ENCODE measurements around the gene MAP3K10. TPM values are rescaled to one million over a fixed set of nuclear protein-coding genes. Genes with fewer than 3 reads are reported as not detected.

MAP3K10 gene
- total RNA-seq, 1 donor from 2014 or later: 18.1 TPM

DNA sequence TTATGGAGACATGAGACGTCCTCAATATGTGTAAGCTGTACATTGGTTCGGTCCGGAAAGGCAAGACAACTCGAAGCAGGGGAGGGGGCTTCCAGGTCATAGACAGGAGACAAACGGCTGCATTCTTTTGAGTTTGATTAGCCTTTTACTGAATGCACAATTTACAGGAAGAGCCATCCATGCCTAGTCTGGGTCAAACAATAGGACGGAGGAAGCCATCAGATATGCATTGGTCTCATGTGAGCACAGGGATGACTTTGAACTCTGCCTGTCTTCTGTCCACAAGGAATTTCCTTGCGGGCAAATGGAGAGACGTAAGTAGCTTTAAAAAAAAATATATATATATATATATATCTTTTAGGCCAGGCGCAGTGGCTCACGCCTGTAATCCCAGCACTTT lies 37.1 kb downstream of the MAP3K10 start:
- DNase-seq (peak; percentile 14), ATAC-seq (ENCODE audit: poor library complexity) (no peak)
- intact Hi-C loops (cut with DNase I): loop anchor here (10.0 kb wide), 1 partner anchor 46 kb away; no protein-coding TSS in a partner anchor

DNA sequence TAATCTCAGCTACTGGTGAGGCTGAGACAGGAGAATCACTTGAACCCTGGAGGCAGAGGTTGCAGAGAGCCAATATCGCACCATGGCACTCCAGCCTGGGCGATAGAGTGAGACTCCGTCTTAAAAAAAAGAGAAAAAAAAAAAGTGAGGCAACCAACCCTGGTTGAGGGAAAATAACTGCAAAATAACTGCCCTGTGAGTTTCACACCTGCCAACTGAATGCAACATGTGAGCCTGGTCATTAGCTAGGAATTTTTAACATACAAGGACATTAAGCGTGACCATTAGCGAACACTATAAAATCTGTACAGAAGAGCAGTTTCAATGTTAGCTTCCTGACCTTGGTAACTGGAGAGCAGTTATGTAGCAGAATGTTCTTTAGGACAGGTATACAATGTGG lies 37.6 kb downstream of the MAP3K10 start:
- DNase-seq (no peak), ATAC-seq (ENCODE audit: poor library complexity) (no peak)
- intact Hi-C loops (cut with DNase I): loop anchor here (10.0 kb wide), 1 partner anchor 46 kb away; no protein-coding TSS in a partner anchor

DNA sequence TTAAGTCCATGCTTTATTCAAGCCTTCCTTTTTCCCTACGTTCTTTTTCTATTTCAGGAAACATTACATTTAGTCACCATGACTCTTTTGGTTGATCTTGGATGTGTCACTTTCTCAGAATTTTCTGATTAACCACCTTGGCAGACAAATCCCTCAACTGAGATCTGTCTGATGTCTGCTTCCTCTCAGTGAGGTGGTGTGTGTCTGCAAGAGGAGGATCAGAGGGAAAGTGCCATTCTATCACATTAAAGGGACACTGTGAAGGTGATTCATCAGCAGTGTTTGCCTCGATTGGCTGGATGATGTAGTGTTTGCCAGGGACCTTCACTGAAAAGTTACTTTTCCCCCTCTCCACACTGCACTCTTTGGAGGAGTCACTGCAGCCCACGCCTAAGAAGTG lies 38.3 kb downstream of the MAP3K10 start:
- no peak for ATAC-seq (ENCODE audit: poor library complexity)
- no peak for DNase-seq
- intact Hi-C loops (cut with DNase I): loop anchor here (10.0 kb wide), 1 partner anchor 45 kb away; no protein-coding TSS in a partner anchor

DNA sequence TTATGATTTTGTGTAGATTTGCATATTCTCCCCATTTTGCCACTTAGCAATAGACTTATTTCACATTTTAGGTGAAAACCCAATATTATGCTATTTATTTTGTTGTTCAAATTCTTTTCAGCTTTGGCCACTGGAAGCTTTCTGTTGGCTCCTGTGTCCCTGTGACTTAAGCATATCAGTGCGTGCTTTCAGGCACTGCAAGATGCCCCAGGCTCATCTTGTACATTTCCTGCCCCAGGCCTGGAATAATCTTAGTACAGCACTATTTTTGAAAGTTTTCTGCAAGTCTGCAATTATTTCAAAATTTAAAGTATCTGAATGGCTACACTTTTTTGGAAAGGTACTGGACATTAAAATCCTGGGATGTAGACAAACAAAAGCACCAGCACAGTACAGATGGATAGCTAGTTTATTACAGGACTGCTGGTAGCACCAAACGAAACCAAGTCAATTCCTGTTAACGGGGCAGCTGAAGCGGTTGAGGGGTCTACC lies 38.7 kb downstream of the MAP3K10 start:
- DNase-seq: peak; percentile 6
- intact Hi-C loops (cut with DNase I): loop anchor here (10.0 kb wide), 1 partner anchor 45 kb away; no protein-coding TSS in a partner anchor
- no peak for ATAC-seq (ENCODE audit: poor library complexity)

DNA sequence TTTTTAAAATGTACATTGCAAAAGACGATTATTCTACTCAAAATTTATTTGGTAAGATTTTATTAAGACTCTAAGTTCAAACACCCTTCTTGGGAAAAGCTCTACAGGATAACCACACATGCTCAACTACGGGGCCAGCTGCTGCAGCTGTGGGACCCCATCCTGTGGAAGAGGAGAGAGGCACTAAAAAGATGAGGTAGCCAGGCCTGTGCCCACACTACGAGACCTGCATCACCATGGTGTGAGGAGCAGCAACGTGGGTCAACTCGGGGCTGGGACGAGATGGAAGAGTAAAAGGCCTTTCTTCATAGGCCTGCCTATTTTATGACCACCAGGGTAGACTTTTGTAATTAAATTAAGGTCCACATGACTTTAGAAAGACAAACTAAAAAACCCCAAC lies 39.8 kb downstream of the MAP3K10 start:
- peak; percentile 10 for DNase-seq
- no peak for ATAC-seq (ENCODE audit: poor library complexity)
- intact Hi-C loops (cut with DNase I): no loop called here

DNA sequence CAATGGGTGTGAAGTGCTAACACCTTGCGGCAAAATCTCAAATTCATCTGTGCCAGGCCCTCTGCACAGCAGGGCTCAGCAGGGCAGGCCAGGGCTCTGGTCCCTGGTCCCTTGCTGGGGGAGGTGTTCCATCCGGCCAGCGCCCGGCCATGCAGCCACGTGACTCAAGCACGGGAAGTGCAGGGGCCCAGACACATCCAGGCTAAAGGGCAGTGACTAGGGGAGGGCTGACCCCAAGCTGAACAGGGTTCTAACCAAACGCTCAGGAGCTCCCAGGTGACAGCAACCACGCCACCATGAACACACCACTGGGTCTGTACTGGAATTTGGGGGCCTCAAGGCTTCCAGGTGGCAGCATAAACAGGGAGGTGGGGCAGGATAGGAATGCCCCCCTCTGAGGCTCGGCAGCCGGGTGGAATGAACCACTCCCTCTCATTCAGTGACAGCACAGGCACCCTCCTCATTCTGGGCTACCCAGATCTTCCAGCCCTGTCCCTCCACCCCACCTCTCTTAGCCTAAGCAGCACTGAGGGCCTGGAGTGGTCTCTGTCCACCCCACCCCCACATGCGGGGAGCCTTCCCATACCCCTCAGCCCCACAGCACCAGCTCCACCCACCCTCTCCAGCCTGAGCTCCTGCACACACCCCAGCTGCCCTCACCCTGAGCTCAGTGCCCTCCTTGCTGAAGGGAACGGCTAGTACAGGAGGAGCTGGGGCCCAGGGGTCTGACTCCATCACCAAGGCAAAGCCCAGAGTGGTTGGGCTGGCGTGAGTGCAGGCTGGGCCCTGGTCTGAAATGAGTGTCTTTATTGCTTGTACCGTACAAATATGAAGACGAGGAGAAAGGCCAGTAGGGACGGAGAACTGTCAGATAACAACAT lies 40.6 kb downstream of the MAP3K10 start:
- DNase-seq (peak; percentile 61), ATAC-seq (ENCODE audit: poor library complexity) (peak; percentile 67)
- intact Hi-C loops (cut with DNase I): no loop called here

DNA sequence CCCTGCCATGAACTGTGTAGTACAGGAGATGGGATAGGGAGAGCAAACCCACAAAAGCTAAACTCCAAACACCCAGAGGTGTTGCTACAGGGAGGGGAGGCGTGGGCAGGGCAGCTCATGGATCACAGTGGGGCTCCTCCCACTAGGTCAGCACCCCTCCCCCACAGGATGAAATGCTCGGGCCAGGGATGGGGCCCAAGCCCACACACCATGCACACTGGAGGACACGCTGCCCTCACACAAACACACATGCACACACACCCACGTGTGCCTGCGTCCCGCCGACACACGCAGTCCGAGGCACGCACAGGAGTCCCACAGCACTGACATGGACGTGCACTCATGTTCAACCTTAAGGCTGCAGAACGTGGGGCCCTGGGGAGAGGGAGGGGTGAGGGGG lies 41.3 kb downstream of the MAP3K10 start:
- intact Hi-C loops (cut with DNase I): no loop called here
- ATAC-seq (ENCODE audit: poor library complexity): peak; percentile 4
- no peak for DNase-seq

DNA sequence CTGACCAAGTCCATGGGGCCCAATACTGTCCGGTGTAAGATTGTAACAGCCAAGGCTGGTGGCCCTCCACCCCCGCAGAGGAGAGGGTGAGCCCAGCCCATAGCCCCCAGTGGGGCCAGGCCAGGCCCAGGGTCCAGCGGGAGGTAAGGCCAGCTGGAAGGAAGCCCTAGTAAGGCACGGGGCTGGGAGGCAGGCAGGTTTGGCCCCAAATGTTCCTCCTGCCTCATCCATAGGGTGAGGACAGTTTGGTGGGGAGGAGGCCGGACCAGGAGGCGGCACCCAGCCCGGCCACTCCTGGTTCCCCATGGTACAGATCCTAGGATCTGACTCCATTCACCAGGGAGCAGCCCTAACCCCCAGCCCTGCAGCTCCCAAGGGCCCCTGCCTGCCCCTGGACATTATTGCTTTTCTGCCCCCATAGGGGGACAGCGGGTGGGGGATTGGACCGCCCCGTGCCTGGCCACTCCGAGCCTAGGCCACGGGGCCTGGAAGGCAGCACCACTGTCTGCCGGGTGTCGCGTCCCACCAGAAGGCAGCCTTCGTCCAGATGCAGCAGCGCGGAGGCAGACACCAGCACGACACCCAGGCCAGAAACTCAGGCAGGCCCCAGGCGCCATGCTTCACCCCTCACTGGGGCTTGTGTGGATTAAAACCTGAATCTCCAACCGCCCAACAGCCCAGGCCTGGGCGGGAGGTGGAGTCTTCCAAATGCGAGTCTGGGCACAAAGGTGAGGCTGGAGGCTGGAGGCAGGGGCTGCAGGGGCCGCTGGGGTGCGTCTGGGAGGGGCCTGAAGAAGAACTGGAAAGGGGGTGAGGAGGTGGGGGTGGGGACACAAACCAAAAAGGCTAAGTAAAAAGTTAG lies 42.0 kb downstream of the MAP3K10 start:
- no peak for ATAC-seq (ENCODE audit: poor library complexity)

DNA sequence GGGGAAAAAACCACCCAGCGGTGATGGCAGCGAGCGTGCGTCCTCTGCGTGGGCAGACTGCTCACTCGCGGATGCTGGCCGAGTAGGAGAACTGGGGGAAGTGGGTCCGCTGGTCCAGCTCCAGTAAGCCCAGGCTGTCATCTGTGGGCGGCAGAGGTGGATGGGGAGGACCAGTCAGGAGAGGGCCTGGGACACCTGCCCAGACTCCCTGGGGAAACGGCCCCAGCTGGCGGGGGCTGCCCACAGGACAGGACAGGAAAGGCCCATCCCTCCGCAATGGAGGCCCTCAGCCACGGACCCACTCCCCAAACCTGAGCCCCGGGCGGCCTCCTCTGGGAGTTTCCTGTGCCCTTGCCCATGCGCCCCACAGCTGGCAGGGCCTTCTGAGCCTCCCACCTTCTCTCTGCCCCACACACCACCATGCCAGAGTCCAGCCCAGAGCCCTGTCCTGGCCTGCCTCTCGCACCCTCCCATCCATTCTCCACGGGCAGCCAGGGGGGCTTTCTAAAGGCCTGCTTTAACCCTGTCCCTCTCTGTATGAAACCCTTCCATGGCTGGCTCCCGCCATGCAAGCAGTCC lies 42.7 kb downstream of the MAP3K10 start:
- ATAC-seq (ENCODE audit: poor library complexity): no peak
- intact Hi-C loops (cut with DNase I): no loop called here
- DNase-seq: peak; percentile 30

More for the DNA sequence above, 42.0 kb downstream of the MAP3K10 start:
- peak; percentile 33 for DNase-seq
- intact Hi-C loops (cut with DNase I): no loop called here

DNA sequence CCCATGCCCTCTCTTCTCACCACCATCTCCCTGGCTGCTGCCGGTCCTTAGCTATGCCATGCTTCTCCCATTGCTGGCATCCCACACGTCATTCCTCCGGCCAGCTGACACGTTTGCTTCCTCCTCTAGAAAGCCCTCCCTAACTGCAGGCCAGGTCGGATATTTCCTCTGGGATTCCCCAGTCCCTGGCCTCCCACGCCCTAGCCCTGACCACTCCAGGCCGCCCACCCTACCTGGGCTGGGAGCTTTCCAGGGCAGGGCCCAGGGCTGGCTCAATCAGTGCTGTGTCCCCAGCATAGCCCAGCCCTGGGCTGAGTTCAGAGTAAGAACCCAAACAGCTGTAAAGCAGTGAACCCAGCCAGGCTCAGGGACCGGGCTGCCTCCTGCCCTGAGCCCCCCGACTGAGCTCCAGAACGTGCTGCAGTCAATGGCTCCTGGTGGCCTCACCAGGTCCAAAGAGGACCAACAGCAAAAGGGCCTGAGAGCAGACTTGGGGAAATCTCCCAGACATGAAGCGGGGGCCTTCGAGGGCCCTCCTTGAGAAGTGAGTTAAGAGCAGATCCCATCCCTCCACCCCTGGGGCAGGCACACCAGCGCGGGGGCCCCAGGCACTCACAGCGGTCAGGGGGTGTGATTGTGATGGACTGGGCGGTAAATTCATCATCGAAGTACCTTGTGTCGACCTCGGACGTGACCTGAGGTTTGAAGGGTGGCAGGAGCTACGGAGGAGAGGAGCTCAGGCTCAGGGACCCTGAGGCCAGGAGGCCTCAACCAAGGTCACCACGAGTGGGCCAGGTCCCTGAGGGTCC lies 43.4 kb downstream of the MAP3K10 start:
- intact Hi-C loops (cut with DNase I): no loop called here
- ATAC-seq (ENCODE audit: poor library complexity) (no peak), DNase-seq (peak; percentile 35)

DNA sequence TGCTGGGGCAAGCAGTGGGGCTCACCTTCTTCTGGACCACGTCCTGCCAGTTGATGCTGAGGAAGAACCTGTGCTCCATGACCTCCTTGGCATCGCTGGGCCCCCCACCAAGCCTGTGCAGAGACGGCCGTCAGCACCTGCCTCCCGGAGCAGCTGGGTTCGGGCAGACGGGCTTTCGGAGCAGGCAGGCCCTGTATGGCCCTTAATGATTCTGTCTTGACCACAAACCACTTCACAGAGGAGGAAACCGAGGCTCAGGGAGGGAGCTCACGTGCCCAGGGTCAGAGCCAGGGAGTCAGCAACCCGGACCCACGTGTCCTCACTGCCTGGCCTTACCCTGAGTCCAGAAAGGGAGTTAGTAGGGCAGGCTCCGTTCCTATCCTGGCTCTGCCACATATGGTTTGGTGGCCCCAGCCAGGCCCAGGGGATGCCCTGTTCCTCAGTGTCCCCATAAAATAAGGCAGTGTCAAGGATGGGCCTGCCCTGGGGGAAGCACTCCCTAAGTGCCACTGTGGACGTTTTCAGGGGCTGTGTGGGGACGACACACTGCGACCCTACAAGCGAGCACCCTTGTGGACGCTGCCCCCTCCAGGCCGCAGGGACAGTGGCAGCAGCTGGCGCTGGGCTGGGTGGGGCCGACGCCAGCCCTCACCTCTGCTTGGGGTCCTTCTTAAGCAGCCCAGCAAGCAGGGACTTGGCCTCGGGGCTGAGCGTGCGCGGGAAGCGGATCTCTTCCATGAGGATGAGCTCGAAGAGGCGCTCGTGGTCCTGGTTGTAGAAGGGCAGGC lies 44.2 kb downstream of the MAP3K10 start:
- ATAC-seq (ENCODE audit: poor library complexity) (no peak), DNase-seq (peak; percentile 41)
- intact Hi-C loops (cut with DNase I): no loop called here

DNA sequence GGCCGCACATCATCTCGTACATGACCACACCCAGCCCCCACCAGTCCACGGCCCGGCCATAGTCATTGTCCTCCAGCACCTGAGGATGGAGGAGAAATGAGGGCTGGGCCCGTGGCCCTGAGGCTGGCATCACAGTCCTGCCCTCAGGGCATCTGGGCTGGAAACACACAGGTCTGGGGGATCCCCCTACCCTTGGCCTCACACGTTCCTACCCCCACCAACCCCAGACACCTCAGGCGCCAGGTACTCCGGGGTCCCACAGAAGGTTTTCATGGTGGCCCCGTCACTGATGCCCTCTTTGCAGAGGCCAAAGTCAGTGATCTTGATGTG lies 44.8 kb downstream of the MAP3K10 start:
- intact Hi-C loops (cut with DNase I): no loop called here
- peak; percentile 34 for DNase-seq
- no peak for ATAC-seq (ENCODE audit: poor library complexity)

DNA sequence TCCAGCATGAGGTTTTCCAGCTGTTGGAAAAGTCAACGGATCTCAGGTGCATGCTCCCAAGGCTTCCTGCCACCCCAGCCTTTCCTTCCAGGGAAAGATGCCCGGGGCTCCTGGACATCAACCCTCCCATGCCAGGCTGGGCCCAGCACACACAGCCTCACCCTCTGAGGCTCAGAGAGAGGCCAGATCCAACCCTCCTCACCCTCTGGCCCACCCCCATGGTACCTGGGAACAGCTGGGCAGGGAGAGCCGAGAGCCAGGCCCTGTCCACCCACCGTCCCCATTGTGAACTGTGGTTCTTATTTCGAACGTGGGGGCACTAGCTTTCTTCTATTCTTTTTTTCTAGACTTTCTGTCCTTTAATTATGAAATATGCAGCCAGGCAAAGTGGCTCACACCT lies 45.1 kb downstream of the MAP3K10 start:
- ATAC-seq (ENCODE audit: poor library complexity): no peak
- DNase-seq: no peak
- intact Hi-C loops (cut with DNase I): no loop called here

DNA sequence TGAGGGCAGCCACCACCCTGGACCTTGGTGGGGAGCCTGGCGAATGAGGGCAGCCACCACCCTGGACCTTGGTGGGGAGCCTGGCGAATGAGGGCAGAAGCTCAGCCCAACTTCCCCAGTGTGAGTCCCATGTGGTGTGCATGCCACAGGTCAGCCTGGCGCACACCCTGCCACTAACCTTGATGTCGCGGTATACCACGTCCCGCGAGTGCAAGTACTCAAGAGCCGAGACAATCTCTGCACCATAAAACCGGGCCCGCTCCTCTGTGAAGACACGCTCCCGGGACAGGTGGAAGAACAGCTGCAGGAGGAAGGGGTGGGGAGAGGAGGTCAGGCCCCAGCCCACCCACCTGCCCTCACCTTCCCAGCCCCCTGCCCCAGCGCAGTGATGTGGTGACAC lies 46.6 kb downstream of the MAP3K10 start:
- intact Hi-C loops (cut with DNase I): no loop called here
- no peak for ATAC-seq (ENCODE audit: poor library complexity)
- DNase-seq: peak; percentile 26

DNA sequence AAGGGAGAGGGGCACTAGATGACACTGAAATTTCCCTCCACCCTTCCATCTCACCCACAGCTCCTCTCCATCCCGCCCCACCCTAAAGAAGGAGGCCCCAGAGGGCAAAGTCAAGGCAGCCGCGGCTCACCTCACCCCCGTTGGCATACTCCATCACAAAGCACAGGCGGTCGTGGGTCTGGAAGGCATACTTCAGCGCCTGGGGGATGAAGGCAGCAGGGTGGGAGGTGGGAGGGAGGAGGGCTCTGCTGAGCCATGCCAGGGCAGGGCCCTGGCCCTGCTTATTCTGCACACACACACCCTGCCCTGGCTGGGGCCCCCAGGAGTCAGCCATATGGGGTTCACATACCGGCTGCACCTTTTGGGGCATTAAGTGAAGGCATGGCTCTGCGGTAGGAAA lies 47.5 kb downstream of the MAP3K10 start:
- intact Hi-C loops (cut with DNase I): no loop called here
- ATAC-seq (ENCODE audit: poor library complexity) (no peak), DNase-seq (peak; percentile 14)

DNA sequence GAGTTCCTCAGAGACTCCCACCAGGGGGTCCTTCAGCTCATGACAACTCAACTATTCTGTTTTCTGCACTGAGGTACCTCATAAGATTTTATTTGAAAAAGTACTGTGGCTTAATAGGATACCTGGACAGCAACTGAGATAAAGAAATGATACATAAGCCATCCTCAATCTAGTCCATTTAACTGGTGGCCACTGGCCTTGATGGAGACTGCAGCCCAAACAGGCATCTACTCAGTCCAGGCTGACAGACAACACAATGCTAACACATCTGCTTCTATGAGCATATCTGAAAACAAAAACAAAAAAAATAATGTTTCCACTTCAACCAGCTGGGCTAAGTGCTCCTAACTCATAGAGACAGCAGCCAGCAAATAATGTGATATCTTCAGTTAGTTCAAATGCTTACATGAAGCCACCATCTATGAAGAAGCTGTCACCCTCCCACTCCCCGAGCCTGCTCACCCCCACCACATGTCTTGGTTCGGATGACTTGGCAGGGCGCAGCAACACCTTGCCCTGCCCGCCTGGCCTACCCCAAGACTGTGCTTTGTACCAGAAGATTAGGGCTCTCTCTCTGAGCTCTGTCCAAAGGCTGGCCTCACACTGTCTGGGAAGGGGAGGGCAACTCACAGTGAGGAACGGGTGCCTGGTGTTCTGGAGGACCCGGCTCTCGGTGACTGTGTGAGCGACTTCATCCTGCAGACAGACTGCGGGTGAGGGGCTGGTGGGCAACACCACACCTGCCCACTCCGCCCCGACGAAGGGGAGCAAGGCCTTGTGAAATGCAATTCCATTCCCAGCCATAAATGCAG lies 48.4 kb downstream of the MAP3K10 start:
- ATAC-seq (ENCODE audit: poor library complexity): no peak
- peak; percentile 24 for DNase-seq
- intact Hi-C loops (cut with DNase I): no loop called here

DNA sequence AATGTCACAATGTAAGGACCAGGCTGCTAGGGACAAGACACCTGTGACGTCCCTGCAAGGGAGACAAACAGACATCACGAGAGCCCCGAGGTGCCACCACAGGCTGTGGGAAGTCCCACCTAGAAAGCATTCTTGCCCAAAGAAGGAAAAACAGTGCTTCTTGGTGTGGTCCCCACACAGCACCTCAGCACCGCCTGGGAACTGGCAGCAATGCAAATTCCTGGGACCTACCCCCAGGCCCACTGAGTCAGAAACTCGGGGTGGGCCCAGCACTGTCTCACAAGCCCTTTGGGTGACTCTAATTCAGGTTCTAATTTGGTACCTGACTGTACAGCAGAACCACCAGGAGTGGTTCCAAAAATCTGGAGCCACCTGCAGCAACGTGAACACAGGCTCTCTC lies 49.1 kb downstream of the MAP3K10 start:
- DNase-seq: peak; percentile 13
- intact Hi-C loops (cut with DNase I): no loop called here
- no peak for ATAC-seq (ENCODE audit: poor library complexity)
